ENCODE measurements around the gene OGT.

OGT gene

DNA sequence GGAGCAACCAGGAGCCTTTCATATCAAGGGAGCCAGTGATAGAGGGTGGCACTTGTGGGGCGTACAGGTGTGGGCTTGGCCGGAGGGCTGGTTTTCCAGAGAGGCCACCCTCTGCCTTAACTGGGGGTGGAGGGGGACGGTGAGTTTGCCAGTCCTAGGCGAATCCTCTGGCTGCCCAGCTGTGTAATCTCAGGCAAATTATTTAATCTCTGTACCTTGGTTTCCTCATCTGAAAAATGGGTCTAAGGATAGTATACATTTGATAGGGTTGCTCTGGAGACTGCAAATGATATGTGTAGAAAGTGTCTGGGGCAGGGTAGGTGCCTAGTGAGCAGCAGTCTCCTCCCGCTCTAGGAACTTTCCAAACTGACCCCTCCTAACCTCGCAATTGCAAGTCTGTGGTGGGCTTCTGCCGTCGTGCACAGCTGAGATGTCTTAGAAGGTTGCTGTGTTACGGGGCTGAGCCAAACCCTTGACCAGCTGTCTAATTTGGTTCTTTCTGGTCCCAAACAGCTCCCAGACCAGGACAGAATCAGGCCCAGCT, 89.2 kb downstream of the OGT start:
- WGBS, 2 experiments (ENCODE audit: insufficient coverage in 2 of 2) = 87% methylated on average over 3 of the region's 9 CpGs; no CpG with 5 or more reads in 1 of the 2 experiments
- H3K27ac ChIP-seq (ENCODE audit: low read depth, low read length, severe bottlenecking) = no peak overlapping the region
- no peaks in the 10 kb centered on the region for H3K9me3 ChIP-seq (ENCODE audit: control insufficient read depth, low read length)
- H3K4me1 ChIP-seq (ENCODE audit: control insufficient read depth, insufficient read depth, low read length, poor library complexity, severe bottlenecking) = peaks cover 3% of the 10 kb centered on the region
- H3K36me3 ChIP-seq (ENCODE audit: control insufficient read depth, insufficient read depth, low read length) = no peaks in the 10 kb centered on the region
- H3K4me3 ChIP-seq (ENCODE audit: extremely low read depth, insufficient read depth, low read length, poor library complexity, severe bottlenecking) = no peak overlapping the region

DNA sequence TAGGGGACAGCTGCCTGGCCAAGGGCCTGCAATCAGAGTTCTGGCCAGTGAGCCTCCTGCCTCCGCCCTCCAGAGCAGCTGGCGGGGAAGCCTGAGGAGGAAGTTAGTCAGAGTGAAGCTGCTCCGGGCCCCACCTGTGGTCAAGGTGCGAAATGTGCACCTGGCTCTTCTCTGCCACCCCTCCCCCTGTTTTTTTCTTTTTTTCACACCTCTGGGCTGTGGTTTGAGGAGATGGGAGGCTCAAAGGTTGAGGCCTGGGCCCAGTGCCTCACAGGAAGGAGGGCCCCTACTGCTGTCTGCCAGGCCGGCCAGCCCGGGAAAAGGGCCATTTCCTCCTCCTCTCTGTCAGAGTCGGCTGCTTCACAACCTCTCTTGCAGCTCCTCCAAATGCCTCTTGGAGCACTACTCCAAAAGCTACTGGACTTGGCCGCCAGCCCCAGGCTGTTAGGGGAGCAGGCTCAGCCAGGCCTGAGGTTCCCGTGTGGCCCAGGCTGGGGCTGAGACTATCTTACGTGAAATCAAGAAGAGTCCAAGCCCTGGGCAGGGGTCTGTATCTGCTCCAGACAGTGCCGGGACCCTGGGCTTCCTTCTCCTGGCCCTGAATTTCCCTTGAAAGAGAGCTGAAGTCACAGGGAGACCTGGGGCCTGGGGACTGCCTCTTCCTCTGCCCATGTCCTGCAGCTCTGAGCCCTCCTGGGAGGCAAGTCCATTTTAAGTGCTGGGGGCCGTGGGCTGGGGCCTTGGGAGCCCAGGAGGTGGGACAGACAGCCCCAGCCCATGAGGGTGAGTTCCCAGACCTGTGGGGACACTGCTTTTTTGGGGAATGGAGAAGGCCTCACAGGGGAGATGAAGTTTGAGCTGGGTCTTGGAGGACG, 89.9 kb downstream of the OGT start:
- Histone ChIP-seq H3K4me3 (ENCODE audit: extremely low read depth, insufficient read depth, low read length, poor library complexity, severe bottlenecking) (no peak overlapping the region), H3K27ac (ENCODE audit: low read depth, low read length, severe bottlenecking) (peak overlapping the region; percentile 20)
- WGBS, 2 experiments (ENCODE audit: insufficient coverage in 2 of 2) = 43 to 53% methylated on average over 4 to 8 of the region's 13 CpGs

DNA sequence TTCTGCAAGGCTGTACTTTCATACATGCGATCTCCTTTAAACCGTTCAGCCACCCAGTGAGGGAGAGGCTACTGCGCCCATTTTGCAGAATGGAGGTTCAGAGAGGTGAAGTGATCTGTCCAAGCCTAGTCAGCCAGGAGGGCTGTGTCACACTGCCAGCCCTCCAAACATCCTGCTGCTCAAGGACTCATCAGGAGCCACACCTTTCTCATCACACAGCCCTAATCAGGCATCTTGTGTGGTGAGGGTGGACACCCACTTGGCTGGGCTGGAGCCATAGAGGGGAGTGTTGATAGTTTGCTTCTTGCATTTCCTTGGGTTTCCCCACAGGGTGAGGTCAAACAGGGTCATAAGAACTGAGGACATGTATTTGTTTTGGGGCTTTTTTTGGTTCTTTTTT, 90.8 kb downstream of the OGT start:
- H3K27ac ChIP-seq (ENCODE audit: low read depth, low read length, severe bottlenecking) = no peak overlapping the region
- H3K4me3 ChIP-seq (ENCODE audit: extremely low read depth, insufficient read depth, low read length, poor library complexity, severe bottlenecking) = no peak overlapping the region
- 96% methylated on average over 3 of the region's 3 CpGs; no CpG with 5 or more reads in 1 of the 2 experiments for WGBS, 2 experiments (ENCODE audit: insufficient coverage in 2 of 2)
- peaks cover 3% of the 10 kb centered on the region for H3K4me1 ChIP-seq (ENCODE audit: control insufficient read depth, insufficient read depth, low read length, poor library complexity, severe bottlenecking)
- H3K9me3 ChIP-seq (ENCODE audit: control insufficient read depth, low read length) = no peaks in the 10 kb centered on the region
- H3K36me3 ChIP-seq (ENCODE audit: control insufficient read depth, insufficient read depth, low read length) = no peaks in the 10 kb centered on the region

More for the DNA sequence above, 89.9 kb downstream of the OGT start:
- Histone ChIP-seq H3K9me3 (ENCODE audit: control insufficient read depth, low read length) (no peaks in the 10 kb centered on the region), H3K4me1 (ENCODE audit: control insufficient read depth, insufficient read depth, low read length, poor library complexity, severe bottlenecking) (peaks cover 3% of the 10 kb centered on the region), H3K36me3 (ENCODE audit: control insufficient read depth, insufficient read depth, low read length) (no peaks in the 10 kb centered on the region)

DNA sequence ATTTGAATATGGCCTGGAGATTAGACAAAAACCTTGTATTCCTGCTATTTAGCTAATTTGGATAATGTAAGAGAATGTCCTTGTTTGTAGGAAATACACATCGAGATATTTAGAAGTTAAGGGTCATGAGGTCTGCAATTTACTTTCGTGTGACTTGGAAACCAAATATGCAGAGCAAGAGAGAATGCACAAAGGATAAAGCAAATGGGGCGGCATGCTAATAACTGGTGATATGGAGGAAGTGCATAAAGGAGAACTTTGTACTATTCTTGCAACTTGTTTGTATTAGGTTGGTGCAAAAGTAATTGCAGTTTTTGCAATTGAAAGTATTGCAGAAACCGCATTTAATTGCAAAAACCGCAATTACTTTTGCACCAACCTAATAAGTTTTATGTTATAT, 92.6 kb downstream of the OGT start:
- H3K9me3 ChIP-seq (ENCODE audit: control insufficient read depth, low read length) = no peaks in the 10 kb centered on the region
- H3K27ac ChIP-seq (ENCODE audit: low read depth, low read length, severe bottlenecking) = no peak overlapping the region
- H3K4me3 ChIP-seq (ENCODE audit: extremely low read depth, insufficient read depth, low read length, poor library complexity, severe bottlenecking) = no peak overlapping the region
- no peaks in the 10 kb centered on the region for H3K36me3 ChIP-seq (ENCODE audit: control insufficient read depth, insufficient read depth, low read length)
- peaks cover 3% of the 10 kb centered on the region for H3K4me1 ChIP-seq (ENCODE audit: control insufficient read depth, insufficient read depth, low read length, poor library complexity, severe bottlenecking)
- WGBS, 2 experiments (ENCODE audit: insufficient coverage in 2 of 2) = 100% methylated on average over 1 to 3 of the region's 5 CpGs

All from mesodermal cell (in vitro differentiated cells).